GM23248 (cell line): ENCODE data around the gene SUN2. TPM values are rescaled to one million over a fixed set of nuclear protein-coding genes. Genes with fewer than 3 reads are reported as not detected.

Experiments used
- DNase-seq: peaks from one replicate; pipeline ENCODE4 v3.0.0-alpha.2; 2015
- H2AFZ ChIP-seq: fragments of 200-600 bp; sonication (generic); 2 replicates; pipeline ENCODE4 v1.6.1; 2016; ENCODE audit warnings: antibody characterized with exemption
- H3F3A ChIP-seq: fragments of 200-600 bp; sonication (generic); 2 replicates; pipeline ENCODE4 v1.6.1; 2016; ENCODE audit warnings: mild to moderate bottlenecking, antibody characterized with exemption, mixed run types; ENCODE audit not compliant: insufficient read depth
- H3K27ac ChIP-seq: fragments of 200-600 bp; sonication (generic); 2 replicates; pipeline ENCODE4 v1.5.1; 2016; ENCODE audit warnings: mild to moderate bottlenecking
- H3K27me3 ChIP-seq: fragments of 200-600 bp; sonication (generic); replicated peaks from 2 replicates; pipeline ENCODE4 v1.6.1; 2016; ENCODE audit warnings: mild to moderate bottlenecking; ENCODE audit not compliant: insufficient read depth
- H3K36me3 ChIP-seq: fragments of 200-600 bp; sonication (generic); 2 replicates; pipeline ENCODE4 v1.6.1; 2016; ENCODE audit warnings: low read depth, mild to moderate bottlenecking
- H3K4me1 ChIP-seq: fragments of 200-600 bp; sonication (generic); 2 replicates; pipeline ENCODE4 v1.6.1; 2016; ENCODE audit warnings: mild to moderate bottlenecking; ENCODE audit not compliant: insufficient read depth
- H3K4me2 ChIP-seq: fragments of 200-600 bp; sonication (generic); one replicate; pipeline ENCODE4 v1.6.1; 2016; ENCODE audit warnings: mild to moderate bottlenecking; ENCODE audit not compliant: unreplicated experiment
- H3K4me3 ChIP-seq: fragments of 200-600 bp; sonication (generic); 2 replicates; pipeline ENCODE4 v1.5.1; 2016; ENCODE audit warnings: mild to moderate bottlenecking
- H3K79me2 ChIP-seq: fragments of 200-600 bp; sonication (generic); 2 replicates; pipeline ENCODE4 v1.6.1; 2016; ENCODE audit warnings: mild to moderate bottlenecking; ENCODE audit not compliant: insufficient read depth
- H3K9ac ChIP-seq: fragments of 200-600 bp; sonication (generic); 2 replicates; pipeline ENCODE4 v1.6.1; 2016; ENCODE audit warnings: mild to moderate bottlenecking
- H3K9me2 ChIP-seq: fragments of 200-600 bp; sonication (generic); 2 replicates; pipeline ENCODE4 v1.6.1; 2016; ENCODE audit warnings: mixed run types, mild to moderate bottlenecking, moderate library complexity; ENCODE audit not compliant: insufficient read depth
- H3K9me3 ChIP-seq: fragments of 200-600 bp; sonication (generic); one replicate; pipeline ENCODE4 v1.6.1; 2017; ENCODE audit warnings: low read depth
- H4K20me1 ChIP-seq: fragments of 200-600 bp; sonication (generic); 2 replicates; pipeline ENCODE4 v1.6.0; 2016; ENCODE audit not compliant: insufficient read depth
- EZH2 ChIP-seq: fragments of 200-600 bp; sonication (generic); IDR thresholded peaks from 2 replicates; pipeline ENCODE4 v1.6.1; 2018; ENCODE audit warnings: antibody characterized with exemption, mild to moderate bottlenecking; ENCODE audit not compliant: insufficient read depth, poor library complexity, severe bottlenecking
- EZH2phosphoT487 ChIP-seq: fragments of 200-600 bp; sonication (generic); IDR thresholded peaks from 2 replicates; pipeline ENCODE4 v1.6.1; 2018; ENCODE audit warnings: antibody characterized with exemption, moderate library complexity, mild to moderate bottlenecking, low read depth; ENCODE audit not compliant: insufficient read depth
- WGBS, 2 experiments: methylation state at CpG; one replicate each; pipeline ENCODE4 v1.1.6; 2015 to 2017; ENCODE audit warnings: low lambda C conversion rate in 2 of 2, low coverage in 1 of 2; ENCODE audit errors: missing lambda C conversion rate in 2 of 2; 5-methylcytosine and 5-hydroxymethylcytosine counted together
- in situ Hi-C: fragments of 300-500 bp; cut with MboI; formaldehyde crosslinking; loops from 2 replicates; pipeline ENCODE4 v1.15.0; 2020
- polyA plus RNA-seq: library from polyadenylated mRNA; unstranded; fragments of >200 nt; fragmentation: Nextera tagmentation; extraction: Ambion mirVana; gene quantifications from 2 replicates; pipeline ENCODE4 v1.2.1, GENCODE V29; 2016
- total RNA-seq: library from RNA; depleted of rRNA; stranded (reverse); fragments of >200 nt; shearing (Covaris generic); gene quantifications from 2 replicates; pipeline ENCODE4 v1.2.3, GENCODE V29; 2014

The SUN2 gene
- total and polyA plus RNA-seq, 2 experiments from 2014 or later: 47.9 to 146 TPM

DNA sequence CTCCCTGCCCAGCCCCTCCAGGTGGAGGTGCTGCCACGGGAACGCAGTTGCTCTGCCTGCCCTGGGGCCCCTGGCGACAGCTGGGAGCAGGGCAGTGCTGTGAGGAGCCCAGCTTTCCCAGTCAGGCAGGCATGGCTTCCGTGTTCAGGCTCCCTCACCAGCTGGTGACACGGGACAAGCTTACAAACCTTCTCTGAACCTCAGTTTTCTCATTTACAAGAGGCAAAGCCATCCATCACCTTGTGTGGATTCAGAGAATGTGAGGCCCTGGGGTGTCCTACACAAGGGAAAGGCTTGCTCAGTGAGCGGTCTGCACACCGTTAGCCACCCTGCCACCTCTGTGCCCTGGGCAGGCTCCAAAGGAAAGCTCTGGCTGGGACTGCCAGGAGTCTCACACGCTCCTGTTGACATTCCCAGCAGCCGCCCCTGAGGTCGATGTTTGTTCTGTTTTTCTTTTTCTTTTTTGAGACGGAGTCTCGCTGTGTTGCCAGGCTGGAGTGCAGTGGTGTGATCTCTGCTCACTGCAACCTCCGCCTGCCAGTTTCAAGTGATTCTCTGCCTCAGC, 23.5 kb downstream of the SUN2 start:
- WGBS, 2 experiments: 63 to 70% methylated on average over 13 of the region's 13 CpGs
- TF ChIP-seq EZH2phosphoT487: no peak
- TF ChIP-seq EZH2: no peak
- H3K9me3 ChIP-seq: no peaks in the 10 kb centered on the region
- in situ Hi-C loops: no loop called here
- H3K9me2 ChIP-seq: no peaks in the 10 kb centered on the region
- H3K4me1 ChIP-seq: peaks cover under 1% of the 10 kb centered on the region; the same call in 1 of the 2 replicates
- H3K36me3 ChIP-seq: peaks cover 10% of the 10 kb centered on the region; the same call in 1 of the 2 replicates
- no peak overlapping the region for H3K4me3 ChIP-seq
- DNase-seq: no peak
- peaks cover 13% of the 10 kb centered on the region for H3F3A ChIP-seq
- H3K9ac ChIP-seq: no peak overlapping the region
- no peak overlapping the region for H3K4me2 ChIP-seq
- no peak overlapping the region for H2AFZ ChIP-seq
- H3K27ac ChIP-seq: no peak overlapping the region
- no peaks in the 10 kb centered on the region for H3K79me2 ChIP-seq
- no peaks in the 10 kb centered on the region for H4K20me1 ChIP-seq
- H3K27me3 ChIP-seq: no peaks in the 10 kb centered on the region

- no peak for DNase-seq
- no peak overlapping the region for H3K9ac ChIP-seq
- H3K9me3 ChIP-seq: no peaks in the 10 kb centered on the region
- H2AFZ ChIP-seq: no peak overlapping the region
- H3K79me2 ChIP-seq: no peaks in the 10 kb centered on the region
- H3K27me3 ChIP-seq: no peaks in the 10 kb centered on the region
- H3K4me1 ChIP-seq: no peaks in the 10 kb centered on the region
- no peak overlapping the region for H3K27ac ChIP-seq
- no peak overlapping the region for H3K4me2 ChIP-seq
- peaks cover 13% of the 10 kb centered on the region; the same call in 1 of the 2 replicates for H3F3A ChIP-seq
- peaks cover 12% of the 10 kb centered on the region; the same call in 1 of the 2 replicates for H3K36me3 ChIP-seq
- H3K9me2 ChIP-seq: no peaks in the 10 kb centered on the region
- no peak for TF ChIP-seq EZH2phosphoT487
- TF ChIP-seq EZH2: no peak
- 72 to 73% methylated on average over 6 of the region's 6 CpGs for WGBS, 2 experiments
- H3K4me3 ChIP-seq: no peak overlapping the region
- in situ Hi-C loops: no loop called here
- H4K20me1 ChIP-seq: no peaks in the 10 kb centered on the region
These were observed 24.1 kb downstream of the SUN2 start for GRCh38 chr22:38731703-38732161.

GRCh38 chr22:38730411-38730871, 25.4 kb downstream of the SUN2 start:
- H3K9me2 ChIP-seq: no peaks in the 10 kb centered on the region
- H3K9ac ChIP-seq: no peak overlapping the region
- no peak for DNase-seq
- no peak overlapping the region for H3K4me2 ChIP-seq
- no peaks in the 10 kb centered on the region for H3K9me3 ChIP-seq
- H3K36me3 ChIP-seq: peaks cover 17% of the 10 kb centered on the region; the same call in 1 of the 2 replicates
- peaks cover 13% of the 10 kb centered on the region; the same call in 1 of the 2 replicates for H3F3A ChIP-seq
- in situ Hi-C loops: no loop called here
- H3K79me2 ChIP-seq: no peaks in the 10 kb centered on the region
- no peaks in the 10 kb centered on the region for H3K4me1 ChIP-seq
- H3K4me3 ChIP-seq: no peak overlapping the region
- H3K27me3 ChIP-seq: no peaks in the 10 kb centered on the region
- 92 to 96% methylated on average over 12 to 13 of the region's 13 CpGs for WGBS, 2 experiments
- H2AFZ ChIP-seq: no peak overlapping the region
- no peaks in the 10 kb centered on the region for H4K20me1 ChIP-seq
- TF ChIP-seq EZH2 (no peak), EZH2phosphoT487 (no peak)
- no peak overlapping the region for H3K27ac ChIP-seq

DNA sequence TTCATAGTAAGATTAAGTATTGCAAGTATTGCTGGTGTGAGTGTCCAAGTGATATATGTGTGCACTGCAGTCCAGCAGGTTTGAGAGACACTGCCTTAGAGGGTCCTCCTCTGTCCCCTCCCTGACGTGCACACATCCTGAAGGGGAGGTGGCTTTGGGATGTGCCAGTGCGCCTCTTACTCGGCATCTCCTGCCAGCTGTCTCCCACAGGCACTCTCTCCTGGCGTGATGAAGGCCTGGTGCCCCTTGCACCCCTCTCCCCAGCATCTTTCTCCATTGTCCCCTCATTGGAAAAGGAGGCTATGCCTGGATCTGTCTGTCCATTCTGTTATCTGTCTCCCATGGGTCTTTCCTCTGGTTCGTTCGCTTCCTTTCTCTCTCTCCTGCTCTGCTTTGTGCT, 25.9 kb downstream of the SUN2 start:
- 87% methylated on average over 6 of the region's 6 CpGs for WGBS, 2 experiments
- no peaks in the 10 kb centered on the region for H3K4me1 ChIP-seq
- no peak overlapping the region for H3K9ac ChIP-seq
- no peaks in the 10 kb centered on the region for H3K9me3 ChIP-seq
- H3K4me3 ChIP-seq: no peak overlapping the region
- TF ChIP-seq EZH2phosphoT487: no peak
- no peak for TF ChIP-seq EZH2
- no peak for DNase-seq
- peaks cover 17% of the 10 kb centered on the region; the same call in 1 of the 2 replicates for H3K36me3 ChIP-seq
- no peaks in the 10 kb centered on the region for H3K9me2 ChIP-seq
- peaks cover 13% of the 10 kb centered on the region; the same call in 1 of the 2 replicates for H3F3A ChIP-seq
- no peak overlapping the region for H2AFZ ChIP-seq
- H3K4me2 ChIP-seq: no peak overlapping the region
- no peaks in the 10 kb centered on the region for H4K20me1 ChIP-seq
- H3K27ac ChIP-seq: no peak overlapping the region
- in situ Hi-C loops: no loop called here
- no peaks in the 10 kb centered on the region for H3K79me2 ChIP-seq
- H3K27me3 ChIP-seq: no peaks in the 10 kb centered on the region
